ENCODE results near the gene ITCH.
"Not testable (repeated sequence)": the region's sequence is repeated elsewhere in the genome, so short reads cannot be mapped to it uniquely, and the experiment has no call there.

ITCH gene

DNA sequence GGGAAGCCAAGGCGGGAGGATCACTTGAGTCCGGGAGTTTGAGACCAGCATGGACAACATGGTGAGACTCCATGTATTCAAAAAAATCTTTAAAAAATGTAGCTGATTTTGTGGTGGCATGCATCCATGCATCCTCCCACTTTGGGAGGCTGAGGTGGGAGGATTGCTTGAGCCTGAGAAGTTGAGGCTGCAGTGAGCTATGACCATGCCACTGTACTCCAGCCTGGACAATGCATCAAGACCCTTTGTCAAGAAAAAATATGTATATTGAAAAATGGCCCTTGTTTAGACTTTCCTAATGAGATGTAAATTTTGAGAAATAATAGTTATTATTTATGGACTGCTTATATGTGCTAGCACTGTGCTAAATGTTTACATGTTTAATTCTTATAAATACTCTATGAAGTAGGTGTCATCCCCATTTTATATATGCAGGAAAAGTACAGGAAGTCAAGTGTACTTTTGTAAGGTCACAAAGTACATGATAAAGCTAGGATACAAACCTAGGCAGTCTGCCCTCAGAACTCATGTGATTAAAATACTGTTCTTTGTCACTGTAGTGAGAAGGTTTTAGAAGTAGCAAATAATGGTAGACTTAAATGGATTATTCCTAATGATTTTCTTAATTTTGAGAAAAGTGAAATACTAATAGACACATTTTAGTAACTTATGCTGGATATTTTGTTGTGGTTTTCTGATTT is 58.8 kb downstream of the ITCH start:
- DNase-seq = no peak

GRCh38 chr20:34425032-34425690 is 62.1 kb downstream of the ITCH start:
- DNase-seq = not testable (repeated sequence)

DNA sequence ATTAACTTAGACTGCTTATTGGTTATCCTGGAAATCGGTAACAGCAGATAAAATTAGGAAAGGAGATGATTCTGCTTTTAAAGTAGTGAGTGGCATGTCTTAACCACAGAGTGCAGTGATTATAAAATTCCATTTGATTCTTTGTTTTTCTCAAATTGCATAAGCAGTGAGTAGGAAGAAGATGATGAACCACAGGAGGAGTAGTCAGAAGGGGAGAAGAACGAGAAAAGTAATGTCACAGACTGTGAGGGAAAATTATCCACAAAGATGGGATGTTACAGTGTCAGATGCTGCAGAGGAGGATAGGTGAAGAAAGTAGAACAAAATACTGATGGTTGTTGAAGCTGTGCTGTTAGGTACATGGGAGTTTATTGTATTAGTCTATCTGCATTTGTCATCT is 63.0 kb downstream of the ITCH start:
- DNase-seq = no peak

GRCh38 chr20:34427331-34427730 is 64.3 kb downstream of the ITCH start:
- DNase-seq = no peak

DNA sequence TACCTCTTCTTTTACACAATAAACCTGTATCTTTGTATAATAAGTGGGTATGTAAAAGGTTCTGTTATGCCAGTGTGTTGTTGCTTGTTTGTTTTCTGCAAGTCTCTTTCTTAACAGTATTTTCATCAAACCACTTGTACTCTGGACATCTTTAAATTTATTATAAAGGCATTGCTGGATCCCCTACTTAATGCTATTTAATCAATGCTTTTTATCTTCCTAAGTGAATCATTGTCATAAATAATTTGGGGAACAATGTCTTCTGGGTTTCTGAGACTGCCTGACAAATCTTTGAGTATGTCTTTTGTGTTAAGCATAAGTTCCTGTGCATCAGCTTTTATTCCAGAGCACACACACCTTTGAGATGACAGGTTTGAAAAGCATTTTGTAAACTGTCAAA is 64.7 kb downstream of the ITCH start:
- no peak for DNase-seq

GRCh38 chr20:34431168-34431567 is 68.1 kb downstream of the ITCH start:
- DNase-seq = no peak

- not testable (repeated sequence) for DNase-seq
These were observed 69.6 kb downstream of the ITCH start for GRCh38 chr20:34432663-34433062.

GRCh38 chr20:34433391-34433790 is 70.3 kb downstream of the ITCH start:
- DNase-seq = no peak

DNA sequence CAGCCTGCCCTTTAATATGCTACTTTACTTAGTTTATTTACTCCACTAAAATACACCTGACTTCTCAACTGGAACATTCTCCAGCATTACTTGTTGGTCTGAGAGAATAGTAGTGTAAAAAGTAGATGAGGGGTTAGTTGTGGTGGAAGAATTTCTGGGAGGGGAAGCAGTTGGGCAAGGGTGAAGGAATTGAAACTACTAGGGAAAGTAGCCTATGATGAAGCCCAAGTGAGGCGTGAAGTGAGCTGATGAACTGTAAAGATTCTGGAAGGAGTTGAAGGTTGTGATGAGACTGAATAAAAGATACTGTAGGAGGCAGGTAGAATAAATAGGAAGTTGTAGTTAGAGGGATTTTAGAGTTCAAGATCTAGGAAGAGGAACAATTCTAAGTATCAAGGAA is 72.5 kb downstream of the ITCH start:
- DNase-seq = no peak

- no peak for DNase-seq
These were observed 74.4 kb downstream of the ITCH start for GRCh38 chr20:34437330-34437986.

DNA sequence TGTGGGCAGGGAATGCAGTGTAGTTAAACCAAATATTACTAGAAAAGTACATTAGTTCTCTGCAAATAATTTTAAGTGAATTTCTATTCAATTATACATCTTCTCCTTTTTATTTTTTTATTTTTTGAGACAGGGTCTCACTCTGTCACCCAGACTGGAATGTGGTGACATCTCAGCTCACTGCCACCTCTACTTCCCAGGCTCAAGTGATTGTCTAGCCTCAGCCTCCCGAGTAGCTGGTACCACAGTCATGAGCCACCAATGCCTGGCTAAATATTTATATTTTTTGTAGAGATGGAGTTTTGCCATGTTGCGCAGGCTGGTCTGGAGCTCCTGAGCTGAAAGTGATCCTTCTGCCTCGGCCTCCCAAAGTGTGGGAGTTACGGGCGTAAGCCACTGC is 76.1 kb downstream of the ITCH start:
- no peak for DNase-seq

GRCh38 chr20:34441423-34441822 is 78.3 kb downstream of the ITCH start:
- not testable (repeated sequence) for DNase-seq

- DNase-seq = no peak
These were observed 80.5 kb downstream of the ITCH start for GRCh38 chr20:34443546-34443945.

- no peak for DNase-seq
These were observed 82.3 kb downstream of the ITCH start for GRCh38 chr20:34445177-34446065.

GRCh38 chr20:34448517-34448916 is 85.4 kb downstream of the ITCH start:
- no peak for DNase-seq

DNA sequence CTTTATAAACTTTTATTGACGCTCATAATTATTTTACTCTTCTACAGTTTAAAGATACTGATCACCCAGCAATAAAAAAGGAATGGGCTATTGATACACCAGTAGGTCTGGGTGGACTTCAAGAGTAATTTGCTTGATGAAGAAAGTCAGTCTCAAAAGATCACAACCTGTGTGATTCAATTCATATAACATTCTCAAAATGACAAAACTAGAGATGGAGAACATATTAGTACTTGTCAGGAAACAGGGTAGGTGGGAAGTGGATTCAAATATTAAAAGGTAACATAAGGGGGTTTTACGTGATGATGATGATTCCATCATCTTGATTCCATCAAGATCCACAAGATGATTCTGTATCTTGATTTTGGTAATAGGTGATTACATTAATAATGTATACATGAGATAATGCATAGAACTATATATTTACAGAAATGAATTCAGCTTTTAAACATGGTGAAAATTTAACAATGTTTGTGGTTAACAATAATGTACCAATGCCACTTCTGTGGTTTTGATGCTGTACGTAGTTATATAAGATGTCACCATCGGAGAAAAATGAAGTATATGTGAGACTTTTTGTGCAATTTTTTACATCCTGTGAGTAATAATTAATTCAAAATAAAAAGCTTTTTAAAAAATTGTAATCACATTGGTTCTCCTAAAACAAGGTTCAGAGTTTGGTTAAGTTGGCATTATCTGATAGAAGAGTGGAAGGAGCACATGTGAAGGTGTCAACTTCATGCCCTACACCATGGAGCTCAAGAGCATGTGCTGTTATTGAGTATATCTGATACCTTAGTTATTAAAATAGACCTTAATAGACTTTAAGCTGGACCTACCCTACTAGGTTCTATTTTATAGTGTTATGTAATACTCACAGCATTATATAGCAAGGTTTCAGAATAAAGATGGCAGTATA is 86.9 kb downstream of the ITCH start:
- DNase-seq = no peak

- no peak for DNase-seq
These were observed 89.4 kb downstream of the ITCH start for GRCh38 chr20:34452281-34452982.

- DNase-seq = no peak
These were observed 95.6 kb downstream of the ITCH start for GRCh38 chr20:34458631-34459030.

- DNase-seq = no peak
These were observed 96.3 kb downstream of the ITCH start for GRCh38 chr20:34459209-34459897.

- DNase-seq = no peak
These were observed 98.7 kb downstream of the ITCH start for GRCh38 chr20:34461779-34462087.

GRCh38 chr20:34468951-34469350 is 105.9 kb downstream of the ITCH start:
- DNase-seq = no peak

Data from stimulated activated naive CD4-positive, alpha-beta T cell (primary cell).